ENCODE results near the gene SASH1. TPM values are rescaled to one million over a fixed set of nuclear protein-coding genes. Genes with fewer than 3 reads are reported as not detected.

Gene SASH1
- total RNA-seq, 1 experiment from 2014 or later, result 33.2 TPM

- H4K8ac ChIP-seq (replicated peaks; ENCODE audit: insufficient read length, low read depth, low read length), result no peak overlapping the region
- no peak overlapping the region for H4K91ac ChIP-seq (ENCODE audit: insufficient read length, low read depth, low read length)
- H3K79me2 ChIP-seq (ENCODE audit: insufficient read depth, low read length), result no peaks in the 10 kb centered on the region; the same call in 1 of the 2 replicates
- no peak overlapping the region; the same call in 1 of the 2 replicates for H3K14ac ChIP-seq (ENCODE audit: insufficient read depth, low read length)
- no peak overlapping the region for H2BK5ac ChIP-seq (ENCODE audit: insufficient read length, low read length)
- H3K79me1 ChIP-seq (ENCODE audit: insufficient read depth, low read depth, low read length, poor library complexity, severe bottlenecking), result no peaks in the 10 kb centered on the region
- H2BK120ac ChIP-seq (ENCODE audit: low read depth, low read length, poor library complexity, severe bottlenecking), result no peak overlapping the region
- no peak overlapping the region for H3K23ac ChIP-seq (ENCODE audit: insufficient read length, low read depth, low read length)
- no peaks in the 10 kb centered on the region for H3K23me2 ChIP-seq (ENCODE audit: insufficient read length, low read depth, low read length, poor library complexity, severe bottlenecking)
- H3K56ac ChIP-seq (ENCODE audit: insufficient read length, low read depth, low read length), result no peak overlapping the region
- H2AK5ac ChIP-seq (ENCODE audit: insufficient read length, low read length), result no peak overlapping the region
- no peak overlapping the region for H2BK15ac ChIP-seq (ENCODE audit: low read depth, low read length)
- TF ChIP-seq CTCF (conservative IDR thresholded peaks at IDR 0.05), result no peak
- peaks cover 7% of the 10 kb centered on the region; the same call in 1 of the 2 replicates for H3K4me1 ChIP-seq (ENCODE audit: insufficient read depth, low read length)
- H3K9me3 ChIP-seq (ENCODE audit: control insufficient read depth, low read depth, low read length), result no peaks in the 10 kb centered on the region
- no peak overlapping the region for H3K9ac ChIP-seq (ENCODE audit: extremely low read depth, insufficient read length, low read length)
- no peak overlapping the region for H2BK12ac ChIP-seq (ENCODE audit: insufficient read length, low read depth, low read length)
- no peaks in the 10 kb centered on the region for H3K27me3 ChIP-seq (ENCODE audit: insufficient read depth, low read length)
- Mint-ChIP-seq H3K4me1 (peaks cover 14 to 18% of the 10 kb centered on the region in 2 experiments), H3K9me3 (no peaks in the 10 kb centered on the region), H3K27me3 (ENCODE audit: low read depth) (no peaks in the 10 kb centered on the region), H3K4me3 (no peak overlapping the region), H3K27ac (peak overlapping the region in 1 of 3 experiments; percentile 6; a peak in 3 of 7 replicates), H3K36me3 (ENCODE audit: insufficient read depth in 1 of 3, low read depth in 3 of 3) (no peaks in the 10 kb centered on the region)
- WGBS (ENCODE audit: extremely low coverage, insufficient read length, low lambda C conversion rate), result no CpG with 5 or more reads among the region's 7 CpGs
- H3K18ac ChIP-seq (ENCODE audit: insufficient read length, low read depth, low read length), result no peak overlapping the region
- no peak overlapping the region for H2AFZ ChIP-seq (ENCODE audit: low read length)
- H3K4ac ChIP-seq (ENCODE audit: low read depth, low read length), result no peak overlapping the region
- DNase-seq, result no peak
- no peak overlapping the region for H4K5ac ChIP-seq (ENCODE audit: insufficient read length, low read depth, low read length)
- no peaks in the 10 kb centered on the region for H4K20me1 ChIP-seq (ENCODE audit: control insufficient read depth, insufficient read depth, insufficient read length)
- no peak overlapping the region for H3K27ac ChIP-seq (ENCODE audit: insufficient read length, low read depth, low read length)
- no peak overlapping the region for H3K4me2 ChIP-seq (ENCODE audit: insufficient read depth, insufficient read length, low read length)
- no peak overlapping the region for H3T11ph ChIP-seq (ENCODE audit: low read length)
- no peak overlapping the region for H2BK20ac ChIP-seq (ENCODE audit: low read depth, low read length, poor library complexity, severe bottlenecking)
Observed at GRCh38 chr6:148416330-148416965, 73.8 kb downstream of the SASH1 start.
